ENCODE results near the gene BCL2.

Gene BCL2

DNA sequence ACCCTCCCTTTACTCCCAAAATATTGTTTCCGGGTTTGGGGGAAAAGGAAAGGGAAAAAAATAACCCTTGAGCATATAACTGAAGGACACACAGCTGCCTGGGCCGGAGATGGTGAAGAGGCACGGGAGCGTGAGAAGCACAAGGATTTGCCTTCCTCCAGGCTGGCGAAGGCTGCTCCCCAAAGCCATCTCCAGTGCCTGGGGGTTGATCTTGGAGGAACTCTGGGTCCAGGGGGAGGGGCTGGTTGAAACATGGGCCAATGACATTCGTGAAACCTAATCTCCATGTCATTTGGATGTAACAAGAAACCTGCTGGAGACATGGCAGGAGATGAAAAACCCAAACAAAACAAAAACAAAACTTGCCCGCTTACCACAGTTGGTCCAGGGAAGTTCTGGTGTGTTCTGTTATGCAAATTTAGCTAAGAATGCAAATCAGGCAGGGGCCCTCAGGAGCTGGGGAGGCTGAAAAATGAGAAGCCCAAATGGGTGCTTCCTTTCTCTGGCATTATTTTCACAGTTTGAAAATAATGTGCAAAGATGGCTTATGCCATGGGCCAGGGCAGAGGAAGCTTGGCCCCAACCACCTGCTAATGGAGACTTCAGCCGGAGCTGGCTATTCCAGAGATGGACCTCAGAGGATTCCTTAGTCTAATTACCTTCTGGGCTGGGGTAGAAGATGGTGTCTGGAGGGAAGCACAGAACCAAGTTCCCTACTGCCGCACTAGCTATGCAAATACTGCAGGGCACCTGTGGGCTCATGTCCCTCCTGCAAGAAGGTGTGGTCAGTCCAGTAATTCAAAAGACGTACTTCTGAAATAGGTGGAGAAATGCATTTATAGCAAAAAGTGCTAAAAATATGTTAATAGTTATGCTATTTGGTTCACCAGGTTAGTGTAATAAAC lies 180.9 kb downstream of the BCL2 start:
- no peak for DNase-seq (ENCODE audit: low spot score)
- TF ChIP-seq, protein P1, sequence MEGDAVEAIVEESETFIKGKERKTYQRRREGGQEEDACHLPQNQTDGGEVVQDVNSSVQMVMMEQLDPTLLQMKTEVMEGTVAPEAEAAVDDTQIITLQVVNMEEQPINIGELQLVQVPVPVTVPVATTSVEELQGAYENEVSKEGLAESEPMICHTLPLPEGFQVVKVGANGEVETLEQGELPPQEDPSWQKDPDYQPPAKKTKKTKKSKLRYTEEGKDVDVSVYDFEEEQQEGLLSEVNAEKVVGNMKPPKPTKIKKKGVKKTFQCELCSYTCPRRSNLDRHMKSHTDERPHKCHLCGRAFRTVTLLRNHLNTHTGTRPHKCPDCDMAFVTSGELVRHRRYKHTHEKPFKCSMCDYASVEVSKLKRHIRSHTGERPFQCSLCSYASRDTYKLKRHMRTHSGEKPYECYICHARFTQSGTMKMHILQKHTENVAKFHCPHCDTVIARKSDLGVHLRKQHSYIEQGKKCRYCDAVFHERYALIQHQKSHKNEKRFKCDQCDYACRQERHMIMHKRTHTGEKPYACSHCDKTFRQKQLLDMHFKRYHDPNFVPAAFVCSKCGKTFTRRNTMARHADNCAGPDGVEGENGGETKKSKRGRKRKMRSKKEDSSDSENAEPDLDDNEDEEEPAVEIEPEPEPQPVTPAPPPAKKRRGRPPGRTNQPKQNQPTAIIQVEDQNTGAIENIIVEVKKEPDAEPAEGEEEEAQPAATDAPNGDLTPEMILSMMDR (IDR thresholded peaks at IDR 0.05; ENCODE audit: borderline replicate concordance, control extremely low read depth, extremely low read depth, insufficient read depth, missing control alignments): no peak
- in situ Hi-C loops (cut with MboI; ENCODE audit: low sequenced_read_pairs, unreplicated experiment): loop anchor here (25.0 kb wide), 1 partner anchor 299 kb away; no protein-coding TSS in a partner anchor

- DNase-seq (ENCODE audit: low spot score): no peak
- TF ChIP-seq, protein P1 (IDR thresholded peaks at IDR 0.05; ENCODE audit: borderline replicate concordance, control extremely low read depth, extremely low read depth, insufficient read depth, missing control alignments): no peak
- in situ Hi-C loops (cut with MboI; ENCODE audit: low sequenced_read_pairs, unreplicated experiment): loop anchor here (25.0 kb wide), 1 partner anchor 299 kb away; no protein-coding TSS in a partner anchor
Measured at GRCh38 chr18:63137999-63138435, 181.6 kb downstream of the BCL2 start.

DNA sequence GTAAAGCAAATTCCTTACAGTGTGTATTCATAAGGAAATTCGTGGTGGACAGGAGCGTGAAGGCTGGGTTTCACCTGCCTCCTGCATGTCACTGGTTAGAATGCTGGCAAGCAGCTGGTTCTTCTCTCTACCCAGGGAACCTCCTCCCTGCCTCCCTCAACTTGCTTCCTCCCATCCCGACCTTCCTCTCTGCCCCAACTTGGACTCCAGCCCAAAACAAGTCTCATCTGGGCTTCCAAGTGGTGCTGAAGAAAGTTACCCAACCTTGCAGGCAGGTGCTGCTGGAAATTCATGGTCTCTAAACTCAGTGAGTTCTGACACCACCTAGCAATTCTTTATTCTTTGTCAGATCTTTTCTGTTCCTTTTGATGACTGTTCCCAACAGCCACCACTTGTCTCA lies 184.5 kb downstream of the BCL2 start:
- TF ChIP-seq, protein P1 (IDR thresholded peaks at IDR 0.05; ENCODE audit: borderline replicate concordance, control extremely low read depth, extremely low read depth, insufficient read depth, missing control alignments): no peak
- DNase-seq (ENCODE audit: low spot score): no peak
- in situ Hi-C loops (cut with MboI; ENCODE audit: low sequenced_read_pairs, unreplicated experiment): loop anchor here (25.0 kb wide), 1 partner anchor 302 kb away; no protein-coding TSS in a partner anchor

GRCh38 chr18:63132819-63133200 lies 186.8 kb downstream of the BCL2 start:
- TF ChIP-seq, protein P1 (IDR thresholded peaks at IDR 0.05; ENCODE audit: borderline replicate concordance, control extremely low read depth, extremely low read depth, insufficient read depth, missing control alignments): no peak
- in situ Hi-C loops (cut with MboI; ENCODE audit: low sequenced_read_pairs, unreplicated experiment): loop anchor here (25.0 kb wide), 1 partner anchor 304 kb away; no protein-coding TSS in a partner anchor
- DNase-seq (ENCODE audit: low spot score): no peak

GRCh38 chr18:63131959-63132818 lies 187.4 kb downstream of the BCL2 start:
- no peak for DNase-seq (ENCODE audit: low spot score)
- in situ Hi-C loops (cut with MboI; ENCODE audit: low sequenced_read_pairs, unreplicated experiment): loop anchor here (25.0 kb wide), 1 partner anchor 305 kb away; no protein-coding TSS in a partner anchor
- TF ChIP-seq, protein P1 (IDR thresholded peaks at IDR 0.05; ENCODE audit: borderline replicate concordance, control extremely low read depth, extremely low read depth, insufficient read depth, missing control alignments): no peak
